HG03135 (cell line): ENCODE measurements around the gene LSM5.
"Not testable (repeated sequence)": the region's sequence is repeated elsewhere in the genome, so short reads cannot be mapped to it uniquely, and the experiment has no call there.

Experiments
- ATAC-seq: cut with Tn5 transposase; IDR thresholded peaks from one replicate; pipeline ENCODE4 v1.9.1; 2021; ENCODE audit warnings: mild to moderate bottlenecking, moderate library complexity; ENCODE audit not compliant: unreplicated experiment

The LSM5 gene

GRCh38 chr7:32506266-32507054 is 16.3 kb upstream of the LSM5 start:
- peak; percentile 76 for ATAC-seq

- no peak for ATAC-seq
Measured at GRCh38 chr7:32502728-32503127, 12.5 kb upstream of the LSM5 start.

GRCh38 chr7:32501522-32501921 is 11.3 kb upstream of the LSM5 start:
- no peak for ATAC-seq

GRCh38 chr7:32500922-32501341 is 10.8 kb upstream of the LSM5 start:
- peak; percentile 73 for ATAC-seq

GRCh38 chr7:32500216-32500615 is 10.0 kb upstream of the LSM5 start:
- not testable (repeated sequence) for ATAC-seq

- not testable (repeated sequence) for ATAC-seq
Measured at GRCh38 chr7:32499755-32500154, 9.6 kb upstream of the LSM5 start.

GRCh38 chr7:32496052-32496813 is 6.1 kb upstream of the LSM5 start:
- no peak for ATAC-seq

- ATAC-seq: peak; percentile 98
Measured at GRCh38 chr7:32495298-32496051, 5.3 kb upstream of the LSM5 start, which contains the start of gene AVL9. AVL9 (plus strand) TSS chr7:32495489; CDS start chr7:32495710, 221 bp downstream.

- ATAC-seq: peak; percentile 3
Measured at GRCh38 chr7:32494946-32495297, 4.7 kb upstream of the LSM5 start.

- ATAC-seq: no peak
Measured at GRCh38 chr7:32489788-32490126, 423 bp downstream of the LSM5 start.

- no peak for ATAC-seq
Measured at GRCh38 chr7:32481921-32482320, 8.3 kb downstream of the LSM5 start.

- ATAC-seq: no peak
Measured at GRCh38 chr7:32481176-32481575, 9.0 kb downstream of the LSM5 start.

- ATAC-seq: no peak
Measured at GRCh38 chr7:32479574-32480200, 10.5 kb downstream of the LSM5 start.

- no peak for ATAC-seq
Measured at GRCh38 chr7:32477649-32477980, 12.6 kb downstream of the LSM5 start.

GRCh38 chr7:32476816-32477648 is 13.1 kb downstream of the LSM5 start:
- no peak for ATAC-seq

GRCh38 chr7:32474008-32474407 is 16.2 kb downstream of the LSM5 start:
- ATAC-seq: no peak

- ATAC-seq: no peak
Measured at GRCh38 chr7:32472015-32472414, 18.2 kb downstream of the LSM5 start.

GRCh38 chr7:32470871-32471270 is 19.3 kb downstream of the LSM5 start:
- ATAC-seq: no peak

GRCh38 chr7:32470004-32470403 is 20.2 kb downstream of the LSM5 start:
- not testable (repeated sequence) for ATAC-seq
